PFSK-1 (cell line): Measurements from ENCODE around the gene ZNF664.

Source experiments
- FOXP2 ChIP-seq: optimal IDR thresholded peaks from 2 replicates; pipeline ENCODE3; 2011; ENCODE audit warnings: borderline replicate concordance, control low read depth, inconsistent platforms; ENCODE audit not compliant: insufficient read depth; ENCODE audit errors: extremely low read length, extremely low read depth
- POLR2AphosphoS5 ChIP-seq: IDR thresholded peaks from 2 replicates; pipeline ENCODE4 v1.6.1; 2012; ENCODE audit warnings: low read depth, mild to moderate bottlenecking, control low read depth, low read length, moderate library complexity
- REST ChIP-seq, 2 experiments: IDR thresholded peaks; 2 replicates each; pipeline versions ENCODE4 v1.6.1 to v1.8.0; 2011 to 2012; ENCODE audit warnings: low read depth in 2 of 2, low read length in 2 of 2, control low read depth in 1 of 2, inconsistent platforms in 1 of 2, mild to moderate bottlenecking in 1 of 2, moderate library complexity in 1 of 2; ENCODE audit not compliant: insufficient read depth in 1 of 2
- SIN3A ChIP-seq: IDR thresholded peaks from 2 replicates; pipeline ENCODE4 v1.6.1; 2012; ENCODE audit warnings: mild to moderate bottlenecking, low read length, moderate library complexity, borderline replicate concordance; ENCODE audit not compliant: insufficient read depth
- TAF1 ChIP-seq: IDR thresholded peaks from 2 replicates; pipeline ENCODE4 v1.6.1; 2012; ENCODE audit warnings: low read length, control low read depth, borderline replicate concordance; ENCODE audit not compliant: insufficient read depth

ZNF664 gene

DNA sequence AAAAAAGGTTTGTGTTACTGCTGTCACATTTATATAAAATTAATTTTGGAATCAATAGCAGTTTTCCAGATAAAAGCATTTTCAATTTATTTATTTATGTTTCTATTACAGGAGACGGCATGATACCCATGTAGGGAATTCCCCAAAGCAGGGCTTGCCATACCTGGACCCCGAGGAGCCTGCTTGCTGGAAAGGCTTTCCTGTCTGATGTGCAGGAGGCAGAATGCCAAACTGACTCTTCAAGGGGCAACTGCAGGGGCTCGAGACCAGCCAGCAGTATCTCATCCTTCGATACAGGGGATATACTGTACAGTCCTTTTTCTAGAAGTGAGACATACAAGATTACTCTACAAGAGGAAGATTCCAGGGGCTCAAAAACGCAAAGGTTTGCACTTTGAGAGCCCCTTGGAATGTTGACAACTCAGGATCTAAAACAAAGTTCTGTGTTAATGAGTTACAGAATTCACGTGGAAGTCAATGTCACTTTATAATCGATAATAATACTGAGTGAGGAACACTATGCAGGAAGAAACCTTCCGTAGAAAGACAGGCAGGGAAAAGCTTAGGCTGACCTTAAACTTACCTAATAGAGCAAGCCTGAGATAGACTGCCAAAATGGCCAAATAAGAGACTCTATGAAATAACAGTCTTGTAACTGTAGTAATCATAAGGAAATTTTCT is 38.6 kb downstream of the ZNF664 start:
- no peak for TF ChIP-seq POLR2AphosphoS5
- TF ChIP-seq SIN3A: no peak

DNA sequence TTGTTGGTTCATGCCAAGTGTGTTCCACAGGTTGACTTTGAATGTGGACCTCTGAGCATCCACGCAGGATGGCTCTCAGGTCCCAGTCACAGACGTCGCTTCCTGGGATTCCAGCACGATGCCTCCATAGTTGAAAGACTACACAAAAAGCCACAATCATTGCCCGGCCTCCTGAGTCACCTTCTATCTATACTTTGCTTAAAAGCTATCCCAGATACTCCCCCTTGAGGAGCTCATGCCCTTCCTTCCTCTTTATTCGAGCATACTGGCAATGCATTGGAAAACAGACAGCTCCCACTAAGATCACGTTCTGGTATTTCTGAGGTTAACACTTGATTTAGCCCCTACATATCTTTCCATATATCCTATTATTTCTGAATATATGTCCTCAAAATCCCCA is 40.1 kb downstream of the ZNF664 start:
- no peak for TF ChIP-seq REST (IDR thresholded peaks at IDR 0.05; ENCODE audit: insufficient read depth in 1 of 2, low read depth in 2 of 2, low read length in 2 of 2)
- TF ChIP-seq SIN3A: no peak
- no peak for TF ChIP-seq POLR2AphosphoS5
- no peak for TF ChIP-seq TAF1
- TF ChIP-seq FOXP2: no peak

DNA sequence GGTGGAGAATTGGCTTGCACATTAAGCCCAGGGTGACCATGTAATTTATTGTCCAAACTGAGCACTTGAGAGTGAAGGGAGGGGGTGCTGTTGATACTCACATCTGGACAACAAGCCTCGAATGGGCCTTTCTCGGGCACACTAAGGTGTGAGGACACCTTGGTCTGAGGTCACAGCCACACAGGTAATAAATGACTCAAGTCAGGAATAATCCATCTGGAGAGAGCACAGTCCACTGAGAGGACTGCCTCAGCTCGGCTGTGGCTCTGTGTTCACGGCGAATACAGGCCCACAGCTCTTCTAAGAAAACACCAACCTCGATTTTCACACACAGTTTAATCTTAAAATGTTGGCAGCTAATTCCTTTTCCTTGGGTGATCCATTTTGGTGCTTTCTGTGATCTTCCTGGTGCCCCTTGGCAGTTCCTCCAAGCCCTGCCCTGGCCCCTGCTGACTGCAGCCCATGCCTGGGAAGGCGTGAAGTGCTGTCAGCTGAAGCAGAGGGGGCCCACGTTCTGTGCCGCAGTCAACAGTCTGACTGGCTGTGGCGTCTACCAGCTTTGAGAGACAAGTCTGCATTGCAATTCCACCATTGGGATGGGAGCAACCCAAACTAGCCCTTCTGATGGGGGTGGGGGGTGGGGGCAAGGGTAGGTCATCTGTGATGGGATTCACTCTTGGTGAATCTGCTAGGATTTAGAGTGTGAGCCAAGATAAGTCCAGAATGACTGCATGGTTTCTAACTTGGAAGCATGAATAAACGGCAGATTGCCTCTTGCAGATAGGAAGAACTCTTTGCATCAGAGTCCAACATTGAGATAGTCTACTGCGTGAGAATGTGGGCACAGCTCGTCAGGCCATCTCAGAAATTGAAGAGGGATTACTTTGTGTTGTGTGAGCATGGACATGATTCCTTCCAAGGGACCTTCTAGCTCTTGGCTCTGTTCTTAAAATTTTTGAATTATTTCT is 42.8 kb downstream of the ZNF664 start:
- TF ChIP-seq FOXP2 (no peak), POLR2AphosphoS5 (no peak), SIN3A (no peak), REST (IDR thresholded peaks at IDR 0.05; ENCODE audit: insufficient read depth in 1 of 2, low read depth in 2 of 2, low read length in 2 of 2) (no peak), TAF1 (no peak)

GRCh38 chr12:124017064-124017463 is 44.0 kb downstream of the ZNF664 start:
- TF ChIP-seq TAF1 (no peak), REST (IDR thresholded peaks at IDR 0.05; ENCODE audit: insufficient read depth in 1 of 2, low read depth in 2 of 2, low read length in 2 of 2) (no peak), POLR2AphosphoS5 (no peak), SIN3A (no peak), FOXP2 (no peak)

GRCh38 chr12:124018539-124018938 is 45.5 kb downstream of the ZNF664 start:
- TF ChIP-seq SIN3A: no peak

- no peak for TF ChIP-seq REST (IDR thresholded peaks at IDR 0.05; ENCODE audit: insufficient read depth in 1 of 2, low read depth in 2 of 2, low read length in 2 of 2)
- TF ChIP-seq FOXP2: no peak
- TF ChIP-seq POLR2AphosphoS5: no peak
- TF ChIP-seq SIN3A: no peak
- no peak for TF ChIP-seq TAF1
Observed at GRCh38 chr12:124019115-124019514, 46.1 kb downstream of the ZNF664 start.
